HepG2 (cell line): Measurements from ENCODE around the gene CHN2. TPM values are rescaled to one million over a fixed set of nuclear protein-coding genes. Genes with fewer than 3 reads are reported as not detected.

Experiments used
- GMEB1 ChIP-seq: sonication (generic); formaldehyde crosslinking; IDR thresholded peaks from 2 replicates; pipeline ENCODE4 v1.5.1; 2020; ENCODE audit warnings: missing genetic modification reagents, mild to moderate bottlenecking, borderline replicate concordance
- NONO ChIP-seq, 2 experiments: fragments of 450-650 bp in 1 of 2; sonication (generic) in 1 of 2; formaldehyde crosslinking in 1 of 2; IDR thresholded peaks in 1 of 2; conservative IDR thresholded peaks in 1 of 2; 2 replicates each; pipeline versions ENCODE4 v1.6.1 to v1.8.0; 2017 to 2022; ENCODE audit warnings: mild to moderate bottlenecking in 1 of 2, missing genetic modification reagents in 1 of 2, moderate library complexity in 1 of 2
- SPEN ChIP-seq: sonication (generic); formaldehyde crosslinking; IDR thresholded peaks from 2 replicates; pipeline ENCODE4 v1.5.1; 2020; ENCODE audit warnings: low read depth, mild to moderate bottlenecking, missing genetic modification reagents
- TRIM24 ChIP-seq: sonication (generic); formaldehyde crosslinking; IDR thresholded peaks from 2 replicates; pipeline ENCODE4 v1.8.0; 2022; ENCODE audit warnings: mild to moderate bottlenecking, missing genetic modification reagents
- U2AF1 ChIP-seq: fragments of 200-400 bp; formaldehyde crosslinking; optimal IDR thresholded peaks from 2 replicates; pipeline ENCODE3; 2017; ENCODE audit warnings: mild to moderate bottlenecking, low read depth, low read length
- ZBTB40 ChIP-seq, 2 experiments: fragments of 450-650 bp in 1 of 2; sonication (generic) in 1 of 2; formaldehyde crosslinking in 1 of 2; IDR thresholded peaks; 2 replicates each; pipeline versions ENCODE4 v1.6.1 to v1.8.0; 2016 to 2022; ENCODE audit warnings: antibody characterized with exemption in 1 of 2, mild to moderate bottlenecking in 1 of 2, missing genetic modification reagents in 1 of 2
- ZFP90 ChIP-seq: sonication (generic); formaldehyde crosslinking; IDR thresholded peaks from 2 replicates; pipeline ENCODE4 v1.8.0; 2022; ENCODE audit warnings: missing genetic modification reagents, mild to moderate bottlenecking, inconsistent platforms, borderline replicate concordance
- ZNF598 ChIP-seq: sonication (generic); formaldehyde crosslinking; IDR thresholded peaks from 2 replicates; pipeline ENCODE4 v1.5.1; 2020; ENCODE audit warnings: mild to moderate bottlenecking, missing genetic modification reagents, borderline replicate concordance
- polyA plus RNA-seq, 8 experiments: library from polyadenylated mRNA; depleted of rRNA in 3 of 8; stranded (reverse) in 7 of 8; unstranded in 1 of 8; fragments of >200 nt; fragmentation: Illumina TruSeq in 4 of 8; extraction: Trizol in 4 of 8; gene quantifications; 2 replicates each; pipeline versions ENCODE4 v1.2.1 to v1.2.3, GENCODE V29; 2011 to 2016; ENCODE audit warnings: low read depth in 4 of 8, missing spikeins in 1 of 8, mixed read lengths in 1 of 8; ENCODE audit not compliant: insufficient read depth in 1 of 8
- total RNA-seq, 5 experiments: library from RNA; depleted of rRNA; stranded (reverse); fragments of >200 nt; fragmentation: Illumina TruSeq; extraction: Trizol; gene quantifications; 2 replicates each; pipeline ENCODE4 v1.2.3, GENCODE V29; 2016; ENCODE audit warnings: low read depth in 1 of 5
- TF ChIP-seq, protein P1 (sequence below), 2 experiments: sonication (generic) in 1 of 2; formaldehyde crosslinking in 1 of 2; IDR thresholded peaks; 2 replicates each; pipeline versions ENCODE4 v1.4.0 to v1.6.1; 2018 to 2020; ENCODE audit warnings: missing genetic modification reagents in 2 of 2, borderline replicate concordance in 1 of 2, low read depth in 1 of 2, mild to moderate bottlenecking in 1 of 2, missing biosample characterization in 1 of 2
- TF ChIP-seq, protein P2 (sequence below): sonication (generic); formaldehyde crosslinking; IDR thresholded peaks from 2 replicates; pipeline ENCODE4 v1.4.0; 2020; ENCODE audit warnings: mild to moderate bottlenecking, missing genetic modification reagents

CHN2 gene
- total and polyA plus RNA-seq, 2 of the 13 experiments (the other 11 are each of a cell fraction or from before 2014, with no cell fraction given) = 23.5 to 30.5 TPM

DNA sequence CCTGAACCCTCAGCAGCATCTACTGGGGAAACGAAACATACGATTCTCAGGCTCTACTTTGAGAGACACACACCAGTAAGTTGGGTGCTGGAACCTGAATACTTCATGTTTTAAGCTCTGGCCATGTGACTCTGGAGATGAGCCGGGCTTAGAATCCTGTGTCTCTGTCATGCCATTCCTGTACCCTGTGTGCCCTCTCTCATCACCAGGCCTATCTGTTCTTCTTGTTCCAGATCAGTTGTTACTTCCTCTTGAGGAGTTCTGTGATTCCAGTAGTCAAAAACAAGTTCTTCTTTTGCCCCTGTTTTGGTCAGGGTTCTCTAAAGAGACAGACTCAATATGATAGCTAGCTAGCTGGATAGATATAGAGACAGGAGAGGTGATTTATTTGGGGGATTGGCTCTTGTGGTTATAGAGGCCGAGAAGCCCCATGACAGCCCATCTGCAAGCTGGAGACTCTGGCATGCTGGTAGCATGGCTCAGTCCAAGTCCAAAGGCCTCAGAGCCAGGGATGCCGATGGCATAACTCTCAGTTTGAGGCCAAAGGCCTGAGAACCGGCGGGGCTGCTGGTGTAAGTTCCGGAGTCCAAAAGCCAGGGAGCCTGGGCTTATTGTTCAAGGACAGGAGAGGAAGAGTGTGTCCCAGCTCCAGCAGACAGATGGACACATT, 54.3 kb downstream of the CHN2 start (continued):
- TF ChIP-seq, protein P1, sequence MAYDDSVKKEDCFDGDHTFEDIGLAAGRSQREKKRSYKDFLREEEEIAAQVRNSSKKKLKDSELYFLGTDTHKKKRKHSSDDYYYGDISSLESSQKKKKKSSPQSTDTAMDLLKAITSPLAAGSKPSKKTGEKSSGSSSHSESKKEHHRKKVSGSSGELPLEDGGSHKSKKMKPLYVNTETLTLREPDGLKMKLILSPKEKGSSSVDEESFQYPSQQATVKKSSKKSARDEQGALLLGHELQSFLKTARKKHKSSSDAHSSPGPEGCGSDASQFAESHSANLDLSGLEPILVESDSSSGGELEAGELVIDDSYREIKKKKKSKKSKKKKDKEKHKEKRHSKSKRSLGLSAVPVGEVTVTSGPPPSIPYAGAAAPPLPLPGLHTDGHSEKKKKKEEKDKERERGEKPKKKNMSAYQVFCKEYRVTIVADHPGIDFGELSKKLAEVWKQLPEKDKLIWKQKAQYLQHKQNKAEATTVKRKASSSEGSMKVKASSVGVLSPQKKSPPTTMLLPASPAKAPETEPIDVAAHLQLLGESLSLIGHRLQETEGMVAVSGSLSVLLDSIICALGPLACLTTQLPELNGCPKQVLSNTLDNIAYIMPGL (CRISPR knock-in tag; IDR thresholded peaks at IDR 0.05; ENCODE audit: borderline replicate concordance in 1 of 2, low read depth in 1 of 2) = peak in 1 of 2 experiments; percentile 45; a peak in 2 of 4 replicates
- no peak for TF ChIP-seq ZBTB40 (IDR thresholded peaks at IDR 0.05)
- peak; percentile 71 for TF ChIP-seq ZBTB40 (CRISPR knock-in tag; IDR thresholded peaks at IDR 0.05)
- peak; percentile 76 for TF ChIP-seq SPEN (CRISPR knock-in tag)
- TF ChIP-seq ZFP90 = 0 out of 2 replicates have a peak, but pooled peaks have one; percentile 48
- TF ChIP-seq U2AF1 = no peak
- peak; percentile 84 for TF ChIP-seq TRIM24 (CRISPR knock-in tag)
- peak; percentile 53; the same call in 1 of the 2 replicates for TF ChIP-seq GMEB1 (CRISPR knock-in tag)
- TF ChIP-seq ZNF598 (CRISPR knock-in tag) = peak; percentile 72; the same call in 1 of the 2 replicates
- no peak for TF ChIP-seq NONO (IDR thresholded peaks at IDR 0.05)
- TF ChIP-seq NONO (CRISPR knock-in tag; conservative IDR thresholded peaks at IDR 0.05) = peak; percentile 82
- TF ChIP-seq, protein P2, sequence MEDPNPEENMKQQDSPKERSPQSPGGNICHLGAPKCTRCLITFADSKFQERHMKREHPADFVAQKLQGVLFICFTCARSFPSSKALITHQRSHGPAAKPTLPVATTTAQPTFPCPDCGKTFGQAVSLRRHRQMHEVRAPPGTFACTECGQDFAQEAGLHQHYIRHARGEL (CRISPR knock-in tag) = no peak
